ENCODE measurements around the gene SHANK1.
A peak's percentile ranks its signal among the peaks of the same experiment; 100 is the strongest.

SHANK1 gene

DNA sequence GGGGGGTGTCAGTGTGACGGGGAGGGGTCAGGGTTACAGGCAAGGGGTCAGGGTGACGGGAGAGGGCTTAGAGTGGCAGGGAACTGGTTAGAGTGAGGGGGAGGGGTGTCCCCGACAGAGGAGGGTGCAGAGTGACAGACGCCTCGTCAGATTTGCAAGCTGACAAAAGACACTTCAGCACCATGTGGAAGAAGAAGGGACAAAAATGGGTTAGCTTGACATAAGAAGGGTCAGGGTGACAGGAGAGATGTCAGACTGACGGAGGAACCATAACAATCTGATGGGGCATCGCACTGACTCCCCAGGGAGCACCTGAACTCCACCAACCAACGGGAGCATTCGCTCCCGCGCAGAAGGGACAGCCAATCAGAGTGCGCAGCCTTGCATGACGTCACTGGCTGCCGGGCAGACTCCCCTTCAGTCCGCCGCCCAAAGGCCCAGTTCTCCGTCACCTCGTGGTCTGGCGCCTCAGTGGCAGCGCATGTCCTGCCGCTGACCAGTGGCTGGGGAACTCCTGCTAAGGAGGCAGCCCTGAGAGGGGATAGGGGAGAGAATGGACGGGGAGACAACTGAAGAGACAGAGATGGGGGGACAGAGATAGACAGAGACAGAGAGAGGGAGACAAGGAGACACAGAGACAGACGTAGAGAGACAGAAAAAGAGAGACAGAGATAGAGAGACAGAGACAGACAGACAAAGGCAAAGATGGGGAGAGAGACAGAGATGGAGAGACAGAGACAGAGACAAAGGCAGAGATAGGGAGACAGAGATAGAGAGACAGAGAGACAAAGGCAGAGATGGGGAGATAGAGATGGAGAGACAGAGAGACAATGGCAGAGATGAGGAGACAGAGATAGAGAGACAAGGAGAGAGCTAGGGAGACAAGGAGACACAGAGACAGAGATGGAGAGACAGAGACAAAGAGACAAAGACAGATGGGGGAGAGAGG is 40.2 kb downstream of the SHANK1 start:
- DNase-seq = peak; percentile 72

DNA sequence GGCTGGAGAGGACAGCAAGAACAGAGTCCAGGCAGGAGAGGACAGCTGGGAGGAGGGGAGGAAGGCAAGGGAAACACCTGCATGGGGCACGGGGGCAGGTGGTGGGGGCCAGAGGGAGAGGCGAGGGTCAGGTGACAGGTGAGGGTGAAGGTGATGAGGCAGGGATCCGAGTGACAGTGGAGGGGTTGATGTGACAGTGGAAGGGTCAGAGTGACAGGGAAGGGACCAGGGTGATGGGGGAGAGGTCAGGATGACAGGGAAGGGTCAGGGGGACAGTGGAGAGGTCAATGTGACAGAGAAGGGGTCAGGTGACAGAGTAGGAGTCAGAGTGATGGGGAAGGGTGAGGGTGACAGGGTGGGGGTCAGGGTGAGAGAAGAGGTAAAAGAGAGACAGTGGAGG is 41.3 kb downstream of the SHANK1 start:
- DNase-seq = no peak

GRCh38 chr19:50677636-50678035 is 42.0 kb downstream of the SHANK1 start:
- no peak for DNase-seq

- DNase-seq = no peak
Observed at GRCh38 chr19:50676625-50677197, 42.9 kb downstream of the SHANK1 start.

- DNase-seq = no peak
Observed at GRCh38 chr19:50673118-50673517, 46.5 kb downstream of the SHANK1 start.

DNA sequence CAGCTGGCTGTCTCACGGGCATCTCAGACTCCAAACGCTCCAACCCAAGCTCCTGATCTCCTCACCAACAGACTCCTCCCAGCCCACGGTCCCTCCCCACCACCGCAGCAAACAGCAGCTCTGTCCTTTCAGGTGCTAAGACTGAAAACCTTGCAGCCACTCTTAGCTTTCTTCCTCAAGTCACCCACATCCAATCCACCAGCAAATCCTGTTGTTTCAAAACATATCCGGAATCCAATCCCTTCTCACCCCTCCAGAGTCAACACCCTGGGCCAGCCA is 49.6 kb downstream of the SHANK1 start:
- DNase-seq = no peak

GRCh38 chr19:50669302-50670101 is 50.1 kb downstream of the SHANK1 start:
- peak; percentile 34 for DNase-seq

GRCh38 chr19:50668879-50669278 is 50.7 kb downstream of the SHANK1 start:
- no peak for DNase-seq

DNA sequence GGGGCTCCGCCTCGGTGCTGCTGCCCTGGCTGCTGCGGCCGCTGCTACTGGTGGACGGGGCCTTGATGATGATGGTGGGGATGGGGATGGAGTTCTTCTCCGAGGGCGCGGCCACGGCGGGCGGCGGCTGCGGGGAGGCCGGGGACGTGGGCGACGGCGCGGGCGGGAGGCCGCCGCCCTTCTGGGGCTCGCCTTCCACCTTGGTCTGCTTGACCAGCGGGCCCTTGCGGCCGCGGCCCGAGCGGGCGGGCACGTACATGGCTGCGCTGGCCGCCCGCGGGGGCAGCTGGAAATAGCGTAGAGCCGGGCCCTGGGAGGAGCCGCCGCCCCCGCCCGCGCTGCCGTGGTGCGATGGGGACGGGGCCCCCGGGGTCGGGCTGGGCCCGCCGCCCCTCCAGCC is 51.2 kb downstream of the SHANK1 start:
- DNase-seq = no peak

GRCh38 chr19:50667759-50668231 is 51.8 kb downstream of the SHANK1 start:
- DNase-seq = no peak

DNA sequence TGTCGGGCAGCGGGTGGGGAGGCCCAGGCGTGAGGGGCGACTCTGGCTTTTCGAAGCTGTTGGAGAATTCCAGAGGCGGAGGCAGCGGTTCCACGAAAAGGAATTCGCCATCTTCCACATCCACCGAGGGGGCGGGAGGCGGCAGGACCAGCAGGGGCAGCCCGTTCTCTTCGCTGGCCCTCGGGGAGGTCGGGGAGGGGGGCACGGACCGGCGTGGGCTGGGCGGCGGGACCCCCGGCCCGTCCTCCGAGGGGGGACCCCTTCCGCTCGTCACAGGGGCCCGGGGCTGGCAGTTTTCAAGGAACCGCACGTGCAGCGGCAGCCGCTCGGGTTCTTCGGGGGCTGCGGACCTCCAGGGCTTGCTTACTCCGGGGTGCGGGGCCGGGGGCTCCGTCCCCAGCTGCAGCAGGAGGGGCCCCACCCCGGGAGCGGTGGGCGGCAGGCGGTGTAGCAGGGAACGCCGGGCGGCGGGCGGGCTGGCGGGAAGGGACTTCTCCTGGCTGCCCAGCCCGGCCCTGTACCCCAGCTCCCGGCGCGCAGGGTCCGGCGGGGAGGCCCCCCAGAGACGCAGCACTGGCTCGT is 52.3 kb downstream of the SHANK1 start:
- no peak for DNase-seq

DNA sequence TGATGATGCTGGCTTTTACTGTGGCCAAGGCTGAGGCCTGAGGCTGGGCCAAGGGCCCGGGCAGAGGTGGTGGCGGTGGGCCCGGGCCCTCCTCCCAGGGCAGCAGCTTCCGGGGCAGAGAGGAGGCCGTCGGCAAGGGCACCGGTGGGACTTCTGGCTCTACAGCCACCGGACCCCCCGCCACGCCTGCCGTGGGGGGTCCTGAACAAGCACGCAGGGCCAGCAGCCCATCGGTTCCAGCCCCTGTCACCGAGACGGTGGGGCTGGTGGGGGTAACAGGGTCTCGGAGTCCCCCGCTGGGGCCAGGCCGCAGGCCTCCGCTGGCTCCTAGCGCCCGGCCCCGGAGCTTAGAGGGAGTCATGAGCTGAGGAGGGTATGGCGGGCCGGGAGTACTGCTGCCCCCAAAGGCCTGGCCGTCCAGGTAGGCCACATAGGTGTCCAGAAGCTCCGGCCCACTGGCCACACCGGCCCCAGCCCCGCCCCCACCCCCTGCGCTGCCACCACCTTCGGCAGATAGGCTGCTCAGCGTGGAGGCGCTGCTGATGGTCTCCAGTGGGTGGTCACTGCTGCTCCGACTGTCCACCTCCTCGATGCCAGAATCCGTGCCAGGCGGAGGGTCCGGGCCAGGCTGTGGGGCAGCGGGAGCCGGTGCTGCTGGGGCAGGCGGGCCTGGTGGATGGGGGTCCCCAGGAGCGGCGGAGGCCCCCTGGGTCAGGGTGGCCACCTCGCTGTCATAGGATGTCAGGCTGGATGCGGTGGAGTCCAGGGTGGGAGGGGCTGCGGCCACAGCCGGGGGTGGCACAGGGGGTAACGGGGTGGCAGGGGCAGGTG is 53.0 kb downstream of the SHANK1 start:
- no peak for DNase-seq

GRCh38 chr19:50664204-50664603 is 55.4 kb downstream of the SHANK1 start:
- DNase-seq = no peak

DNA sequence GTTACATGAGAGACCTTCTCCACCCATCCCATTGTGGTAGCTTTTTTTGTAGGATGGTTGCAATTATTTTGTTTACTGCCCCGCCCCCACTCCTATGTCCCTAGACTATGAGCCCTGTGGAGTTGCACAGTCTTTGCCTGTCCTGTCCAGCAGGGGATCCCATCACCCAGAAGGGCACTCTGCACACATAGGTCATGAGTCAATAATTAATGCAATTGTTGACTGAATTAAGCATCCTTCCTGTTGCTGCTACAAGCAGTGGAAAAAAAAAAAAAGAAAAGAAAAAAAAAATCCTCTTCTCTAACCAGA is 56.2 kb downstream of the SHANK1 start:
- no peak for DNase-seq

DNA sequence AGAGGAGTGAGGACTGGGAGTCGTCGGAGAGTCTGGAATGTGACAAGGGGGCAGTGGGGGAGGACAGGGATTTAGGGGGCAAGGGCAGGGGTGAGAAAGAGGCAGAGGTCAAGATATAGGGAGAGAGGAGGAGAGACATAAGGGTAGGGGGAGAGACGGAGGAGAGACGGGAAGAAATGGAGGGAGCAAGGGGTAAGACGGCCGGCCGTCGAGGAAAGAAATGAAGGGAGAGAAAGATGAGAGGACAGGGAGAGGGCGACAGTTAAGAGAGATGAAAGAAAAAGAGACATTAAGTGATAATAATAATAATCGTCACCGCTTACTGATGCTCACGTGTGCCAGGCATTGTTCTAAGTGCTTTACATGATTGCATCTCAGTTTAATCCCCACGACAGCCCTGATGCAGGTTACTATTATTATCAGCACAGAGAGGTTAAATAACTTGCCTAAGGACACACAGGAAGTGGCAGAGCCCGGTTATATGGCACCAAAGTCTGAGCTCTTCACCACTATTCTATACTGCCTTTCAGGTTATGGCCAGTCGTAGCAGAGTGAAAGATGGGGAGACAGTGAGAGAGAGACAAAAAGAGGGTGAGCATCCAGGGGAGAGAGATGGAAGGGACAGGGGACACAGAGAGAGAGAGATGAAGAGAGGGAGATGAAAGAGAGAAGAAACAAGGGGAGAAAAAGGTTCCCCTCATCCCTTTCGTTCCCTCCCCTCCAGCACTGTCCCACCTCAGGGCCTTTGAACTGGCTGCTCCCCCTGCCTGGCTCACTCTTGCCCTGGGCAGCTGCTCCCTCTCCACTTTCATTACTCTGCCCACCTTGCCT is 56.7 kb downstream of the SHANK1 start:
- DNase-seq = no peak

DNA sequence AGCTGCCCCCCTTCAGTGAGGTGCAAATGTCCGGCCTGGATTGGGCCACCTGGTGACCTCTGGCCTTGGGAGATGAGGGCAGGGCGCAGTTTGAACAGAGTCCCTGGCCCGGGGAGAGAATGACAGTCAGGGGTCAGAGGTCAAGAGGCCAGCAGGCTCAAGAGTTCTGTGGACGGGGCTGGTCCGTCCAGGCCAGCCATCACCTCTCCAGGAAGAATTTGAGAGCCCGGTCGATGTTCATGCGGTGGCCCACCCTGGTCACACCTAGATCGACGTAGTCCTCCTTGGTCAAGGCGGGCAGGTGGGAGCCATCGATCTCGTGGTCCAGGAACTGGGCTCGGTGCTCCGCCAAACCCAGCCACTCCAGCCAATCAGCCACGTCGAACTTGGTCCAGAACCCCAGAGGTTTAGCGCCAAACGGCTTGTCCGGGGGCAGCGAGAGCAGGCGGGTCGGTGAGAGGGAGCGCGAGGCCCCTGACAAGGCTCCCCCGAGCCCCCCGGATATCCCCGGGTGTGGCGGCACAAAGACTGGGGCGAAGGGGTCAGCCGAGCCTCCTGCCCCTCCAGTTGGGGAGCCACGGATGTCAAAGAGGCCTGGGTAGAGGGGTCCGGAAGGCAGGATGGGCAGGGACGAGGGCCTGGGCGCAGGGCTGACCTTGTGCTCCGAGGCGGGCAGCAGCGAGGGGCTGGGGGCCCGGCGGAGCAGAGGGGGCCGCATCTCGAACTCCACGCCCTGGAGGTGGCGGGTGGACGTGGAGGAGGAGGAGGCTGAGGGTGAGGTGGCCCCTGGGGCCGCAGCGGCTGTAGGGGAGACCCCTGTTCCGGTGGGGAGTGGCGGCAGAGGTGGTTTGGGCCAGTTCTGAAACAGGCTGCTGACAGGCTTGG is 57.6 kb downstream of the SHANK1 start:
- no peak for DNase-seq

DNA sequence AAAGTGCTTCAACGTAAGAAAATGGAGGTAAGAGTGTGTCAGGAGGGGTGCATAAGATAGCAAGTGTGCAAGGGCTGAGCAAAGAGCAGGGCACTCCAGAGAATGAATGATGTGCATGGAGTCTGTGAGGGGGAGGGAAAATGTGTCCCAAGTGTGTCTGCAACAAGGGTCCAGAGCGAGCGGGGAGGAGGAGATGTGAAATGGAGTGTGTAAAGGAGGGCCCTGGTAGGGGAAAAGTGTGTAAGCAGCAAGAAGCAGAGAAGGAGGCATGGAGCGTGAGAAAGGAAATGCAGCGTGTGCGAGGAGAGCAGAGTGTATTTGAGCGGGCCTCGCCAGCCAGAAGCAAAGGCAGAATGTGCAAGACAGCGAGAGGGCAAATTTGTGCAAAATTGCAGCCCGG is 58.6 kb downstream of the SHANK1 start:
- no peak for DNase-seq

GRCh38 chr19:50660088-50660366 is 59.6 kb downstream of the SHANK1 start:
- no peak for DNase-seq

- DNase-seq = no peak
Observed at GRCh38 chr19:50659318-50660087, 60.1 kb downstream of the SHANK1 start.
